WTC11 (cell line): Measurements from ENCODE around the gene ARHGAP23.

Source experiments
- CBFB ChIP-seq: sonication (generic); formaldehyde crosslinking; IDR thresholded peaks from 2 replicates; pipeline ENCODE4 v1.8.1; 2022; ENCODE audit warnings: mild to moderate bottlenecking, low read depth, missing genetic modification reagents
- IRF2 ChIP-seq: sonication (generic); formaldehyde crosslinking; IDR thresholded peaks from 2 replicates; pipeline ENCODE4 v1.8.0; 2022; ENCODE audit warnings: low read depth, missing genetic modification reagents, borderline replicate concordance
- JUN ChIP-seq: sonication (generic); formaldehyde crosslinking; IDR thresholded peaks from 2 replicates; pipeline ENCODE4 v1.8.0; 2023; ENCODE audit warnings: mild to moderate bottlenecking, missing genetic modification reagents
- MXD4 ChIP-seq: fragments of 250-450 bp; sonication (Bioruptor Pico); IDR thresholded peaks from 2 replicates; pipeline ENCODE4 v1.8.0; 2021; ENCODE audit warnings: mild to moderate bottlenecking, moderate library complexity, borderline replicate concordance
- NR1H2 ChIP-seq: sonication (generic); formaldehyde crosslinking; IDR thresholded peaks from 2 replicates; pipeline ENCODE4 v1.9.0; 2021; ENCODE audit warnings: mild to moderate bottlenecking, moderate library complexity, missing genetic modification reagents
- TCF7 ChIP-seq: sonication (generic); formaldehyde crosslinking; IDR thresholded peaks from 2 replicates; pipeline ENCODE4 v1.8.0; 2022; ENCODE audit warnings: mild to moderate bottlenecking, low read depth, missing genetic modification reagents, moderate library complexity
- TF ChIP-seq, protein P1 (sequence below): sonication (generic); formaldehyde crosslinking; IDR thresholded peaks from 2 replicates; pipeline ENCODE4 v1.8.0; 2022; ENCODE audit warnings: mild to moderate bottlenecking, missing genetic modification reagents
- TF ChIP-seq, protein P2 (sequence below): fragments of 200-600 bp; IDR thresholded peaks from 2 replicates; pipeline ENCODE4 v1.8.0; 2022; ENCODE audit warnings: antibody characterized with exemption
- TF ChIP-seq, protein P3 (sequence below): sonication (generic); formaldehyde crosslinking; IDR thresholded peaks from 2 replicates; pipeline ENCODE4 v1.8.1; 2023; ENCODE audit warnings: mild to moderate bottlenecking, missing genetic modification reagents, borderline replicate concordance
- TF ChIP-seq, protein P4 (sequence below): sonication (generic); formaldehyde crosslinking; conservative IDR thresholded peaks from 2 replicates; pipeline ENCODE4 v1.8.1; 2023; ENCODE audit warnings: mild to moderate bottlenecking, low read depth, missing genetic modification reagents, moderate library complexity
- TF ChIP-seq, protein P5 (sequence below): fragments of 250-450 bp; sonication (Bioruptor Pico); IDR thresholded peaks from 2 replicates; pipeline ENCODE4 v1.9.0; 2021; ENCODE audit warnings: mild to moderate bottlenecking
- TF ChIP-seq, protein P6 (sequence below): sonication (generic); formaldehyde crosslinking; IDR thresholded peaks from 2 replicates; pipeline ENCODE4 v1.8.0; 2022; ENCODE audit warnings: mild to moderate bottlenecking, missing genetic modification reagents

DNA sequence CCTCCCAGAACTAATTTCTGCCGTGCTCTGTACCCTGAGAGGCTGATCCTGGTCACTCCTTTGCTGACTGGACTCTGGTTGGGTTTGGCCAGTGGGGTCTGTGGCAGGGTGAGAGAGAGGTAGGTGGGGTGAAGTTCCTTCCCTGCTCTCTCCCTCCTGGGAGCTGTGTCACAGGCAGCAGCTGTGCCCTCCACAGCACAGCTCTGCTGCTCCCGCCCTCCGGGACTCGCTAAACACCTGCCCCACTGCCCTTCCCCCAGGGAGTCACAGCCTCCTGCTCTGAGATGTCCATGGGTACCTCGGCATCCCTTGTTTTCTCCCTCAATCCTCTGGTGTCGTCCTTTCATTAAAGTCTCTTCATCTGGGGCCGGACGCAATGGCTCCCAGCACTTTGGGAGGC is 111.1 kb downstream of the ARHGAP23 start:
- TF ChIP-seq, protein P1, sequence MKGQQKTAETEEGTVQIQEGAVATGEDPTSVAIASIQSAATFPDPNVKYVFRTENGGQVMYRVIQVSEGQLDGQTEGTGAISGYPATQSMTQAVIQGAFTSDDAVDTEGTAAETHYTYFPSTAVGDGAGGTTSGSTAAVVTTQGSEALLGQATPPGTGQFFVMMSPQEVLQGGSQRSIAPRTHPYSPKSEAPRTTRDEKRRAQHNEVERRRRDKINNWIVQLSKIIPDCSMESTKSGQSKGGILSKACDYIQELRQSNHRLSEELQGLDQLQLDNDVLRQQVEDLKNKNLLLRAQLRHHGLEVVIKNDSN = no peak
- TF ChIP-seq, protein P2, sequence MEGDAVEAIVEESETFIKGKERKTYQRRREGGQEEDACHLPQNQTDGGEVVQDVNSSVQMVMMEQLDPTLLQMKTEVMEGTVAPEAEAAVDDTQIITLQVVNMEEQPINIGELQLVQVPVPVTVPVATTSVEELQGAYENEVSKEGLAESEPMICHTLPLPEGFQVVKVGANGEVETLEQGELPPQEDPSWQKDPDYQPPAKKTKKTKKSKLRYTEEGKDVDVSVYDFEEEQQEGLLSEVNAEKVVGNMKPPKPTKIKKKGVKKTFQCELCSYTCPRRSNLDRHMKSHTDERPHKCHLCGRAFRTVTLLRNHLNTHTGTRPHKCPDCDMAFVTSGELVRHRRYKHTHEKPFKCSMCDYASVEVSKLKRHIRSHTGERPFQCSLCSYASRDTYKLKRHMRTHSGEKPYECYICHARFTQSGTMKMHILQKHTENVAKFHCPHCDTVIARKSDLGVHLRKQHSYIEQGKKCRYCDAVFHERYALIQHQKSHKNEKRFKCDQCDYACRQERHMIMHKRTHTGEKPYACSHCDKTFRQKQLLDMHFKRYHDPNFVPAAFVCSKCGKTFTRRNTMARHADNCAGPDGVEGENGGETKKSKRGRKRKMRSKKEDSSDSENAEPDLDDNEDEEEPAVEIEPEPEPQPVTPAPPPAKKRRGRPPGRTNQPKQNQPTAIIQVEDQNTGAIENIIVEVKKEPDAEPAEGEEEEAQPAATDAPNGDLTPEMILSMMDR = no peak
- TF ChIP-seq CBFB (CRISPR knock-in tag) = no peak
- TF ChIP-seq TCF7 = no peak
- TF ChIP-seq IRF2 (CRISPR knock-in tag) = no peak
- TF ChIP-seq, protein P3, sequence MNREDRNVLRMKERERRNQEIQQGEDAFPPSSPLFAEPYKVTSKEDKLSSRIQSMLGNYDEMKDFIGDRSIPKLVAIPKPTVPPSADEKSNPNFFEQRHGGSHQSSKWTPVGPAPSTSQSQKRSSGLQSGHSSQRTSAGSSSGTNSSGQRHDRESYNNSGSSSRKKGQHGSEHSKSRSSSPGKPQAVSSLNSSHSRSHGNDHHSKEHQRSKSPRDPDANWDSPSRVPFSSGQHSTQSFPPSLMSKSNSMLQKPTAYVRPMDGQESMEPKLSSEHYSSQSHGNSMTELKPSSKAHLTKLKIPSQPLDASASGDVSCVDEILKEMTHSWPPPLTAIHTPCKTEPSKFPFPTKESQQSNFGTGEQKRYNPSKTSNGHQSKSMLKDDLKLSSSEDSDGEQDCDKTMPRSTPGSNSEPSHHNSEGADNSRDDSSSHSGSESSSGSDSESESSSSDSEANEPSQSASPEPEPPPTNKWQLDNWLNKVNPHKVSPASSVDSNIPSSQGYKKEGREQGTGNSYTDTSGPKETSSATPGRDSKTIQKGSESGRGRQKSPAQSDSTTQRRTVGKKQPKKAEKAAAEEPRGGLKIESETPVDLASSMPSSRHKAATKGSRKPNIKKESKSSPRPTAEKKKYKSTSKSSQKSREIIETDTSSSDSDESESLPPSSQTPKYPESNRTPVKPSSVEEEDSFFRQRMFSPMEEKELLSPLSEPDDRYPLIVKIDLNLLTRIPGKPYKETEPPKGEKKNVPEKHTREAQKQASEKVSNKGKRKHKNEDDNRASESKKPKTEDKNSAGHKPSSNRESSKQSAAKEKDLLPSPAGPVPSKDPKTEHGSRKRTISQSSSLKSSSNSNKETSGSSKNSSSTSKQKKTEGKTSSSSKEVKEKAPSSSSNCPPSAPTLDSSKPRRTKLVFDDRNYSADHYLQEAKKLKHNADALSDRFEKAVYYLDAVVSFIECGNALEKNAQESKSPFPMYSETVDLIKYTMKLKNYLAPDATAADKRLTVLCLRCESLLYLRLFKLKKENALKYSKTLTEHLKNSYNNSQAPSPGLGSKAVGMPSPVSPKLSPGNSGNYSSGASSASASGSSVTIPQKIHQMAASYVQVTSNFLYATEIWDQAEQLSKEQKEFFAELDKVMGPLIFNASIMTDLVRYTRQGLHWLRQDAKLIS (CRISPR knock-in tag) = no peak
- TF ChIP-seq JUN (CRISPR knock-in tag) = no peak
- TF ChIP-seq NR1H2 (CRISPR knock-in tag) = no peak
- TF ChIP-seq, protein P4, sequence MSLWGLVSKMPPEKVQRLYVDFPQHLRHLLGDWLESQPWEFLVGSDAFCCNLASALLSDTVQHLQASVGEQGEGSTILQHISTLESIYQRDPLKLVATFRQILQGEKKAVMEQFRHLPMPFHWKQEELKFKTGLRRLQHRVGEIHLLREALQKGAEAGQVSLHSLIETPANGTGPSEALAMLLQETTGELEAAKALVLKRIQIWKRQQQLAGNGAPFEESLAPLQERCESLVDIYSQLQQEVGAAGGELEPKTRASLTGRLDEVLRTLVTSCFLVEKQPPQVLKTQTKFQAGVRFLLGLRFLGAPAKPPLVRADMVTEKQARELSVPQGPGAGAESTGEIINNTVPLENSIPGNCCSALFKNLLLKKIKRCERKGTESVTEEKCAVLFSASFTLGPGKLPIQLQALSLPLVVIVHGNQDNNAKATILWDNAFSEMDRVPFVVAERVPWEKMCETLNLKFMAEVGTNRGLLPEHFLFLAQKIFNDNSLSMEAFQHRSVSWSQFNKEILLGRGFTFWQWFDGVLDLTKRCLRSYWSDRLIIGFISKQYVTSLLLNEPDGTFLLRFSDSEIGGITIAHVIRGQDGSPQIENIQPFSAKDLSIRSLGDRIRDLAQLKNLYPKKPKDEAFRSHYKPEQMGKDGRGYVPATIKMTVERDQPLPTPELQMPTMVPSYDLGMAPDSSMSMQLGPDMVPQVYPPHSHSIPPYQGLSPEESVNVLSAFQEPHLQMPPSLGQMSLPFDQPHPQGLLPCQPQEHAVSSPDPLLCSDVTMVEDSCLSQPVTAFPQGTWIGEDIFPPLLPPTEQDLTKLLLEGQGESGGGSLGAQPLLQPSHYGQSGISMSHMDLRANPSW (CRISPR knock-in tag) = no peak
- TF ChIP-seq, protein P5, sequence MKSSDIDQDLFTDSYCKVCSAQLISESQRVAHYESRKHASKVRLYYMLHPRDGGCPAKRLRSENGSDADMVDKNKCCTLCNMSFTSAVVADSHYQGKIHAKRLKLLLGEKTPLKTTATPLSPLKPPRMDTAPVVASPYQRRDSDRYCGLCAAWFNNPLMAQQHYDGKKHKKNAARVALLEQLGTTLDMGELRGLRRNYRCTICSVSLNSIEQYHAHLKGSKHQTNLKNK = no peak
- TF ChIP-seq, protein P6, sequence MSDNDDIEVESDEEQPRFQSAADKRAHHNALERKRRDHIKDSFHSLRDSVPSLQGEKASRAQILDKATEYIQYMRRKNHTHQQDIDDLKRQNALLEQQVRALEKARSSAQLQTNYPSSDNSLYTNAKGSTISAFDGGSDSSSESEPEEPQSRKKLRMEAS (CRISPR knock-in tag) = no peak
- TF ChIP-seq MXD4 = no peak
